SK-N-SH (cell line): ENCODE results near the gene SLC17A4.

ENCODE experiments used
- EP300 ChIP-seq, 2 experiments: IDR thresholded peaks; 2 replicates each; pipeline versions ENCODE4 v1.4.0 to v1.6.1; 2012; ENCODE audit warnings: borderline replicate concordance in 1 of 2, low read depth in 1 of 2, low read length in 1 of 2
- EZH2phosphoT487 ChIP-seq: fragments of 200-600 bp; sonication (generic); IDR thresholded peaks from 2 replicates; pipeline ENCODE4 v1.6.1; 2017; ENCODE audit warnings: low read depth, mixed run types, mild to moderate bottlenecking, antibody characterized with exemption, moderate library complexity, borderline replicate concordance
- FOSL2 ChIP-seq: IDR thresholded peaks from 2 replicates; pipeline ENCODE4 v1.4.0; 2012; ENCODE audit warnings: low read depth, mild to moderate bottlenecking, moderate library complexity, borderline replicate concordance
- FOXM1 ChIP-seq: IDR thresholded peaks from 2 replicates; pipeline ENCODE4 v1.4.0; 2012; ENCODE audit warnings: low read depth, mild to moderate bottlenecking
- GATA2 ChIP-seq: sonication (generic); formaldehyde crosslinking; IDR thresholded peaks from 2 replicates; pipeline ENCODE4 v1.5.0; 2020; ENCODE audit warnings: mild to moderate bottlenecking, missing genetic modification reagents
- NRF1 ChIP-seq: IDR thresholded peaks from 2 replicates; pipeline ENCODE4 v1.6.1; 2012; ENCODE audit warnings: low read depth, mild to moderate bottlenecking, low read length
- POLR2AphosphoS5 ChIP-seq: IDR thresholded peaks from 2 replicates; pipeline ENCODE4 v1.6.1; 2012; ENCODE audit warnings: low read depth, low read length
- RAD21 ChIP-seq: IDR thresholded peaks from 2 replicates; pipeline ENCODE4 v1.6.1; 2012; ENCODE audit warnings: mild to moderate bottlenecking, low read length
- SMC3 ChIP-seq: IDR thresholded peaks from 2 replicates; pipeline ENCODE4 v1.6.1; 2012; ENCODE audit warnings: low read depth, low read length, improper control_type of control experiment
- TEAD4 ChIP-seq: IDR thresholded peaks from 2 replicates; pipeline ENCODE4 v1.4.0; 2012; ENCODE audit warnings: mild to moderate bottlenecking, borderline replicate concordance; ENCODE audit not compliant: insufficient read depth
- YY1 ChIP-seq: IDR thresholded peaks from 2 replicates; pipeline ENCODE4 v1.4.0; 2012; ENCODE audit warnings: low read depth, mild to moderate bottlenecking
- TF ChIP-seq, protein P1 (sequence below): fragments of 200-600 bp; sonication (generic); IDR thresholded peaks from 2 replicates; pipeline ENCODE4 v1.6.1; 2017; ENCODE audit warnings: antibody characterized with exemption, mild to moderate bottlenecking, moderate library complexity
- TF ChIP-seq, protein P2 (sequence below): fragments of 150-350 bp; IDR thresholded peaks from 2 replicates; pipeline ENCODE4 v1.6.1; 2017; ENCODE audit warnings: antibody characterized with exemption, low read length, low read depth, borderline replicate concordance
- TF ChIP-seq, protein P3 (sequence below): IDR thresholded peaks from 2 replicates; pipeline ENCODE4 v1.6.1; 2012; ENCODE audit warnings: mild to moderate bottlenecking, low read depth, low read length, moderate library complexity

DNA sequence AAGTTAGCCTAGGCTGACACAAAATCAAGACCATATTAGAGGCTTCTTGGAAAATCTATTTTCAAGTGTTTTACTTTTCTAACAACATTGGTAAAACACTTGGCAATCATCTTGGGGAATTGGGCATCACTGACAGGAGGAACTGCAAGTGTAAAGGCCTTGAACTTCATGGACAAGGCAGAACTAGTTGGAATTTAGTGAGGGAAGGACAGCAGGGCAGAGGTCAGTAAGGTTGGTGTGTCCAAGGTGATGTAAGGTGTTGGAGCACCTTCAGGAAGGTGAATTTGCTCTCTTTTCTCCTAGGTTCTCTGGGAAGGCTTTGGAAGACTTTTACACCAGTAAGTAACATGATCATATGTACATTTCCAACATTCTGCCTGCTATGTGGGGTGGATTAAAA, 1.5 kb upstream of the SLC17A4 start:
- no peak for TF ChIP-seq EP300 (IDR thresholded peaks at IDR 0.05; ENCODE audit: borderline replicate concordance in 1 of 2, low read depth in 1 of 2, low read length in 1 of 2)
- TF ChIP-seq, protein P1, sequence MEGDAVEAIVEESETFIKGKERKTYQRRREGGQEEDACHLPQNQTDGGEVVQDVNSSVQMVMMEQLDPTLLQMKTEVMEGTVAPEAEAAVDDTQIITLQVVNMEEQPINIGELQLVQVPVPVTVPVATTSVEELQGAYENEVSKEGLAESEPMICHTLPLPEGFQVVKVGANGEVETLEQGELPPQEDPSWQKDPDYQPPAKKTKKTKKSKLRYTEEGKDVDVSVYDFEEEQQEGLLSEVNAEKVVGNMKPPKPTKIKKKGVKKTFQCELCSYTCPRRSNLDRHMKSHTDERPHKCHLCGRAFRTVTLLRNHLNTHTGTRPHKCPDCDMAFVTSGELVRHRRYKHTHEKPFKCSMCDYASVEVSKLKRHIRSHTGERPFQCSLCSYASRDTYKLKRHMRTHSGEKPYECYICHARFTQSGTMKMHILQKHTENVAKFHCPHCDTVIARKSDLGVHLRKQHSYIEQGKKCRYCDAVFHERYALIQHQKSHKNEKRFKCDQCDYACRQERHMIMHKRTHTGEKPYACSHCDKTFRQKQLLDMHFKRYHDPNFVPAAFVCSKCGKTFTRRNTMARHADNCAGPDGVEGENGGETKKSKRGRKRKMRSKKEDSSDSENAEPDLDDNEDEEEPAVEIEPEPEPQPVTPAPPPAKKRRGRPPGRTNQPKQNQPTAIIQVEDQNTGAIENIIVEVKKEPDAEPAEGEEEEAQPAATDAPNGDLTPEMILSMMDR = no peak
- no peak for TF ChIP-seq FOXM1
- TF ChIP-seq EZH2phosphoT487 = no peak
- no peak for TF ChIP-seq GATA2
- no peak for TF ChIP-seq RAD21
- no peak for TF ChIP-seq SMC3
- TF ChIP-seq, protein P2, sequence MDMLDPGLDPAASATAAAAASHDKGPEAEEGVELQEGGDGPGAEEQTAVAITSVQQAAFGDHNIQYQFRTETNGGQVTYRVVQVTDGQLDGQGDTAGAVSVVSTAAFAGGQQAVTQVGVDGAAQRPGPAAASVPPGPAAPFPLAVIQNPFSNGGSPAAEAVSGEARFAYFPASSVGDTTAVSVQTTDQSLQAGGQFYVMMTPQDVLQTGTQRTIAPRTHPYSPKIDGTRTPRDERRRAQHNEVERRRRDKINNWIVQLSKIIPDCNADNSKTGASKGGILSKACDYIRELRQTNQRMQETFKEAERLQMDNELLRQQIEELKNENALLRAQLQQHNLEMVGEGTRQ = no peak
- TF ChIP-seq, protein P3, sequence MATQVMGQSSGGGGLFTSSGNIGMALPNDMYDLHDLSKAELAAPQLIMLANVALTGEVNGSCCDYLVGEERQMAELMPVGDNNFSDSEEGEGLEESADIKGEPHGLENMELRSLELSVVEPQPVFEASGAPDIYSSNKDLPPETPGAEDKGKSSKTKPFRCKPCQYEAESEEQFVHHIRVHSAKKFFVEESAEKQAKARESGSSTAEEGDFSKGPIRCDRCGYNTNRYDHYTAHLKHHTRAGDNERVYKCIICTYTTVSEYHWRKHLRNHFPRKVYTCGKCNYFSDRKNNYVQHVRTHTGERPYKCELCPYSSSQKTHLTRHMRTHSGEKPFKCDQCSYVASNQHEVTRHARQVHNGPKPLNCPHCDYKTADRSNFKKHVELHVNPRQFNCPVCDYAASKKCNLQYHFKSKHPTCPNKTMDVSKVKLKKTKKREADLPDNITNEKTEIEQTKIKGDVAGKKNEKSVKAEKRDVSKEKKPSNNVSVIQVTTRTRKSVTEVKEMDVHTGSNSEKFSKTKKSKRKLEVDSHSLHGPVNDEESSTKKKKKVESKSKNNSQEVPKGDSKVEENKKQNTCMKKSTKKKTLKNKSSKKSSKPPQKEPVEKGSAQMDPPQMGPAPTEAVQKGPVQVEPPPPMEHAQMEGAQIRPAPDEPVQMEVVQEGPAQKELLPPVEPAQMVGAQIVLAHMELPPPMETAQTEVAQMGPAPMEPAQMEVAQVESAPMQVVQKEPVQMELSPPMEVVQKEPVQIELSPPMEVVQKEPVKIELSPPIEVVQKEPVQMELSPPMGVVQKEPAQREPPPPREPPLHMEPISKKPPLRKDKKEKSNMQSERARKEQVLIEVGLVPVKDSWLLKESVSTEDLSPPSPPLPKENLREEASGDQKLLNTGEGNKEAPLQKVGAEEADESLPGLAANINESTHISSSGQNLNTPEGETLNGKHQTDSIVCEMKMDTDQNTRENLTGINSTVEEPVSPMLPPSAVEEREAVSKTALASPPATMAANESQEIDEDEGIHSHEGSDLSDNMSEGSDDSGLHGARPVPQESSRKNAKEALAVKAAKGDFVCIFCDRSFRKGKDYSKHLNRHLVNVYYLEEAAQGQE = no peak
- TF ChIP-seq FOSL2 = no peak
- TF ChIP-seq NRF1 = no peak
- TF ChIP-seq POLR2AphosphoS5 = no peak
- TF ChIP-seq YY1 = no peak
- no peak for TF ChIP-seq TEAD4
